ENCODE data around the gene FBRSL1. TPM values are rescaled to one million over a fixed set of nuclear protein-coding genes. Genes with fewer than 3 reads are reported as not detected.

FBRSL1 gene
- total RNA-seq, 1 donor from 2014 or later: 17.1 TPM

DNA sequence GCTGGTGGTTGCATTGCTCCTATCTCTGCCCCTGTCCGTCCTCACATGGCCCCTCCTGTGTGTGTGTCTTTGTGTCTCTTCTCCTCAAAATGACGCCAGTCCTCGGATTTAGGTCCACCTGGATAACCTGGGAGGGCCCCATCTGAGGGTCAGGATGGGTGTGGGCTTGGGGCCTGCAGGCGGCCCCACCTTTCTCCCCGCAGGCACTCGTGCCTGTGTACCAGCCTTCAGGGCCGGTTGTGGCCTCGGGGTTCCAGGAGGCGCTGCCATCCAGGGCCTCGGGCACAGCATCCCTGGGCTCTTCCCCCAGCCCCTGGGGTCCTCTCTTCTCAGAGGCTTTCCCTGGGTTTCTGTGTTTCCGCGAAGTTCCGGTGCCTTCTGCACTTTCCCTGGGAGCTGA, 65.7 kb downstream of the FBRSL1 start:
- TF ChIP-seq, protein P1, sequence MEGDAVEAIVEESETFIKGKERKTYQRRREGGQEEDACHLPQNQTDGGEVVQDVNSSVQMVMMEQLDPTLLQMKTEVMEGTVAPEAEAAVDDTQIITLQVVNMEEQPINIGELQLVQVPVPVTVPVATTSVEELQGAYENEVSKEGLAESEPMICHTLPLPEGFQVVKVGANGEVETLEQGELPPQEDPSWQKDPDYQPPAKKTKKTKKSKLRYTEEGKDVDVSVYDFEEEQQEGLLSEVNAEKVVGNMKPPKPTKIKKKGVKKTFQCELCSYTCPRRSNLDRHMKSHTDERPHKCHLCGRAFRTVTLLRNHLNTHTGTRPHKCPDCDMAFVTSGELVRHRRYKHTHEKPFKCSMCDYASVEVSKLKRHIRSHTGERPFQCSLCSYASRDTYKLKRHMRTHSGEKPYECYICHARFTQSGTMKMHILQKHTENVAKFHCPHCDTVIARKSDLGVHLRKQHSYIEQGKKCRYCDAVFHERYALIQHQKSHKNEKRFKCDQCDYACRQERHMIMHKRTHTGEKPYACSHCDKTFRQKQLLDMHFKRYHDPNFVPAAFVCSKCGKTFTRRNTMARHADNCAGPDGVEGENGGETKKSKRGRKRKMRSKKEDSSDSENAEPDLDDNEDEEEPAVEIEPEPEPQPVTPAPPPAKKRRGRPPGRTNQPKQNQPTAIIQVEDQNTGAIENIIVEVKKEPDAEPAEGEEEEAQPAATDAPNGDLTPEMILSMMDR (IDR thresholded peaks at IDR 0.05; ENCODE audit: insufficient read depth, low read length, severe bottlenecking): no peak
- no peak for FAIRE-seq
- Histone ChIP-seq H3K4me3 (ENCODE audit: low read depth, low read length) (no peak overlapping the region), H3K36me3 (ENCODE audit: control insufficient read depth, insufficient read depth, low read length) (no peaks in the 10 kb centered on the region), H3K27me3 (ENCODE audit: control insufficient read depth, insufficient read depth, low read length) (no peaks in the 10 kb centered on the region)
- DNase-seq (ENCODE audit: low read depth): no peak

DNA sequence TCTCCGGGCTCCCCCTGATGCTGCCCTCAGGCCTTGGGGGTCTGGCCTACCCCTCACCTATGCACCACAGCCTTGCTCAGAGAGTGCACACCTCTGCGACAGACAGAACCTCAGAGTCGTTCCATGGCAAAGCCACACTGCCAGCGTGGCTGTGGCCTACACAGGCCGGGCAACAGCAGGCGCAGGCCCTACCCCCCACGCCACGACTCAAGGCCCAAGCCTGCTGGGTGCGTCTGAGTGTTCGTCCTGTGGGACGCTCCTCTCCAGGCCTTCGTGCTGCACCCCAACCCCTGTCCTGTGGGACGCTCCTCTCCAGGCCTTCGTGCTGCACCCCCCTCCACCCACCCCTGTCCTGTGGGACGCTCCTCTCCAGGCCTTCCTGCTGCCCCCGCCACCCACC, 66.3 kb downstream of the FBRSL1 start:
- FAIRE-seq: no peak
- TF ChIP-seq, protein P1 (IDR thresholded peaks at IDR 0.05; ENCODE audit: insufficient read depth, low read length, severe bottlenecking): no peak
- DNase-seq (ENCODE audit: low read depth): no peak
- H3K4me3 ChIP-seq (ENCODE audit: low read depth, low read length): no peak overlapping the region
- no peaks in the 10 kb centered on the region for H3K27me3 ChIP-seq (ENCODE audit: control insufficient read depth, insufficient read depth, low read length)
- H3K36me3 ChIP-seq (ENCODE audit: control insufficient read depth, insufficient read depth, low read length): no peaks in the 10 kb centered on the region

DNA sequence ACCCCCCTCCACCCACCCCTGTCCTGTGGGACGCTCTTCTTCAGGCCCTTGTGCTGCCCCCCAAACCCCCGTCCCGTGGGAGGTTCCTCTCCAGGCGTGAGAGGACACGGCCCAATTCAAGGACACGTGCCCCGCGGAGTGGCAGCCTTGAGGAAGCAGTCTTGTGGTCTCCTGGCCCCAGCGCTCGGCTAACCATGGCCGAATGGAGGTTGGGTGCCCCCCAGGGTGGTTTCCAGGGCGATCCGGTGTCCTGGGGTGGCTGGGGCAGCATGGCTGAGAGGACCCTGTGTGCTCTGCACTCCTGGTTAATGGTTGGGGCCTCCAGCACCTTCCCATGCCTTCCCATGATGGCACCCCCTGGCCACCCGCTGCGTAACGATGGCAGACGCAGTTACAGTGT, 66.8 kb downstream of the FBRSL1 start:
- Histone ChIP-seq H3K4me3 (ENCODE audit: low read depth, low read length) (no peak overlapping the region), H3K36me3 (ENCODE audit: control insufficient read depth, insufficient read depth, low read length) (peaks cover 1% of the 10 kb centered on the region), H3K27me3 (ENCODE audit: control insufficient read depth, insufficient read depth, low read length) (no peaks in the 10 kb centered on the region)
- no peak for FAIRE-seq
- DNase-seq (ENCODE audit: low read depth): no peak
- TF ChIP-seq, protein P1 (IDR thresholded peaks at IDR 0.05; ENCODE audit: insufficient read depth, low read length, severe bottlenecking): no peak

DNA sequence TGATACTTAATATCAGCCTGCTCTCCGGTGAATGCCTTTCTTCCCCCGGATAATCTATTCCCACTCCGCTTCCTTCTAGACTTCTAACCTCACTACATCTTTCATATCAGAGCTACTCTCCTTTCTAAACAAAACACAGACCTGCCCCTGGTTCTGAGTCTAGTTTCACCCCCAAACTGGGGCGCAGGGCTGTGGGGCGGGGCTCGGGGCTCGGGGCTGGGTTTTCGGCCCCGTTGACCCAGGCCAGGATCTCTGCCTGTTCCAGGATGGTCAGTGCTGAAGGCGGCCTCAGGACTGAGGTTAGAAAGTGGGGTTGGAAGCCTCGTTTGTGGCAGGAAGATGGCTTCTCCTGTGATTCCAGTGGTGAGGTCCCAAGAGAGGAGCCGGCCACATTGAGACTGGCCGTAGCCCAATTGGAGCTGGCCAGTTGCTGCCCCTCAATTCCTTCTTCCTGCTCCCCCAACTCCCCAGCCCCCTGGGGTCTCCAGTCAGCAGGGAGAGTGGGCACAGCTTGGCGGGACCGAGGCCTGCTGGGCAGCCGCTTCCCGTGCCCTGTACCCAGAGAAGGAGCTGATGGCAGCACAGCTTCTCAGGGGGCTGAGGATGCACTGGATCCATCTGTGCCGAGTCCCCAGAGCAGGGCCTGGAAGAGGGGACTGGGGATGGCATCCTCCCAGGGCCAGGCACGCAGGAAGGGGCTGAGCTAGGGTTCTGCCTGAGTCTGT, 67.5 kb downstream of the FBRSL1 start:
- no peak overlapping the region for H3K4me3 ChIP-seq (ENCODE audit: low read depth, low read length)
- H3K36me3 ChIP-seq (ENCODE audit: control insufficient read depth, insufficient read depth, low read length): peaks cover 1% of the 10 kb centered on the region
- DNase-seq (ENCODE audit: low read depth): no peak
- no peaks in the 10 kb centered on the region for H3K27me3 ChIP-seq (ENCODE audit: control insufficient read depth, insufficient read depth, low read length)
- TF ChIP-seq, protein P1 (IDR thresholded peaks at IDR 0.05; ENCODE audit: insufficient read depth, low read length, severe bottlenecking): no peak
- no peak for FAIRE-seq

DNA sequence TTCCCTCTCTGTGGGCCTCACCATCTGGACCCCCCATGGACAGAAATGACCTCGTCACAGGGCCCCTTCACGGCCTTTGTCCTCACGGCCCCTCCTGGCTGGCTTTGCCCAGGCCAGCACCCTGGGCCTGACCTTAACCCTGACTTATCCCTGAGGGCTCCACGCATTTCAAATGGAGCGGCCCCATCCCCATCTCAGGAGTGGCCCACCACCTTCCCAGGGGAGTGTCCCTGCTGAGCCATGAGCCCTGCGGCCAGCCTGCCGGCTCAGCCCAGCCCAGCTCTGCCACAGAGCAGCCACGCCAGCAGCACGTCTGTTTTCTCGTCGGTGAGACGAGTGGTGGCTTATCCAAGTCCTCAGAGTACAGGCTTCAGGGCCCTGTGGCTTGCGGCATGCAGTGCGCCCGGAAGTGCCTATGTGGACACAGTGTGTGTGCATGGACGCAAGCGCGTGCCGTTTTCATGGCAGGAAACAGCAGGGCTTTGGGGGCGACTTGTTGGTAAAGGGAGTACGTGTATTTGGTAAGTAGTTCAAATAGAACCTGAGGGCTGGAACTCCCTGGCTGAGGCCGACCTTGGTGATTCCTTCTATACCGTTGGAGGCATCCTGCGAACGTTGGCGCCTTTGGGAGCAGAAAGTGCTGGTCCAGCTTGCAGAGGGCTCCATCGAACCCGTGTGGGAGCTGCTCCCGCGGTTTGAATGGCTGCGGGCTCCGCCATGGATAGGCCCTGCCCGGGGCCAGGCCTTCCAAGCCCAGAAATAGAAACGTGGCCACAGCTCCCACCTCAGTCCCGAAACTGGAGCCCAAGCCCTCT, 68.3 kb downstream of the FBRSL1 start:
- DNase-seq (ENCODE audit: low read depth) (no peak), FAIRE-seq (no peak)
- TF ChIP-seq, protein P1 (IDR thresholded peaks at IDR 0.05; ENCODE audit: insufficient read depth, low read length, severe bottlenecking): no peak
- no peaks in the 10 kb centered on the region for H3K27me3 ChIP-seq (ENCODE audit: control insufficient read depth, insufficient read depth, low read length)
- H3K4me3 ChIP-seq (ENCODE audit: low read depth, low read length): no peak overlapping the region
- peaks cover 1% of the 10 kb centered on the region for H3K36me3 ChIP-seq (ENCODE audit: control insufficient read depth, insufficient read depth, low read length)
